GM18498 (cell line): Measurements from ENCODE around the gene MPRIP.

ENCODE experiments used
- ATAC-seq: cut with Tn5 transposase; IDR thresholded peaks from one replicate; pipeline ENCODE4 v1.9.1; 2021; ENCODE audit warnings: mild to moderate bottlenecking, moderate library complexity; ENCODE audit not compliant: unreplicated experiment

Gene MPRIP

GRCh38 chr17:17227608-17228520, 185.6 kb downstream of the MPRIP start:
- ATAC-seq = no peak

- ATAC-seq = no peak
Observed at GRCh38 chr17:17228521-17229279, 186.4 kb downstream of the MPRIP start.

DNA sequence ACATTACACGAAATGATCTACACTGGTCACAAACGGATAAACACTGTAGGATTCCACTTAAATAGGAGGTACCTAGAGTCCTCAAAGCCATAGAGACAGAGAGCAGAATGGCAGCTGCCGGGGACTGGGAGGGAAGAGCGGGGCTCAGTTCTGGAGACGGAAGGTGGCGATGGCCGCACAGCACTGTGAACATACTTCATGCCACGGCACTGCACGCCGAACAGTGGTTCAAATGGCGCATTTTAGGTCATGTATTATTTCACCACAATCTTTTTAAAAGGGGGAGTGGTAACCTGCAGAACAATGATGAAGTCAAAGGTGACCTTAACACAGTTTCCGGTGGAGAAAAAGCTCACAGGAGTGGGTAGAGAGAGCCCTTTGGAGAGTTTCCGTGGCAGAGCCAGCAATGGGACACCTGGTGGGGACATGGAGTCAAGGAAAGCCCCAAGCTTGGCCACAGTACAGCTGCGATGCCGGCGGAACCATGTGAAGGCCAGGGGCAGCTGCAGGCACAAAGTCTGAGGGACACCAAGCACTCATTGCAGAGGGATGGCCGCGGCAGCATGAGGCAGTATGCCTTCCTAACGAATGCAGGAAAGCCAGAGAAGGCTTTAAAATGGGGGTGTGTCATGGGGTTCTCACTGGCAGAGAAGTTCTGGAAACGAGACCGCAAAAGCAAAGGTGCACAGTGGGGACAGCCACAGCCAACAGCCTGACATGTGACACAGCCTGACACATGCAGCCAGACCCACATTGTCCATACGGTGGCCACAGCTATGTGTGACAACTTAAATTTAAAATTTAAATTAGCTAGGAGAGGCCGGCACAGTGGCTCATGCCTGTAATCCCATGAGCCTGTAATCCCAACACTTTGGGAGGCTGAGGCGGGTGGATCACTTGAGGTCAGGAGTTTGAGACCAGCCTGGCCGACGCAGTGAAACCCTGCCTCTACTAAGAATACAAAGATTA, 187.4 kb downstream of the MPRIP start:
- no peak for ATAC-seq

GRCh38 chr17:17231621-17232302, 189.5 kb downstream of the MPRIP start:
- no peak for ATAC-seq

DNA sequence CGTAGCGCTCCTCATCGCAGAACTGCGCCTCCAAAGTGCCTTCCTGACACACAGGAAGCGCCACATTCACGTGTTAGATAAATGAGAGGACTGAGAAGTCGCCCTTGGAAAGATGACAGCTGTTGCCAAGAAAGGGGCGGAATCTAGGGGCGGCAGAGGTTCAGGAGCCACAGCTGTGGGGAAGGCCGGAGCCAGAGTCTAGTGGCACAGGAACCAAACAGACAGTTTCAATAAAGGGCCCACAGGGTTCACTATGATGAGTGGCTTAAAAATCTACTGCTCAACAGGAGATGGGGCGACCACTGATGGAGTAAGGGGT, 190.0 kb downstream of the MPRIP start:
- no peak for ATAC-seq

DNA sequence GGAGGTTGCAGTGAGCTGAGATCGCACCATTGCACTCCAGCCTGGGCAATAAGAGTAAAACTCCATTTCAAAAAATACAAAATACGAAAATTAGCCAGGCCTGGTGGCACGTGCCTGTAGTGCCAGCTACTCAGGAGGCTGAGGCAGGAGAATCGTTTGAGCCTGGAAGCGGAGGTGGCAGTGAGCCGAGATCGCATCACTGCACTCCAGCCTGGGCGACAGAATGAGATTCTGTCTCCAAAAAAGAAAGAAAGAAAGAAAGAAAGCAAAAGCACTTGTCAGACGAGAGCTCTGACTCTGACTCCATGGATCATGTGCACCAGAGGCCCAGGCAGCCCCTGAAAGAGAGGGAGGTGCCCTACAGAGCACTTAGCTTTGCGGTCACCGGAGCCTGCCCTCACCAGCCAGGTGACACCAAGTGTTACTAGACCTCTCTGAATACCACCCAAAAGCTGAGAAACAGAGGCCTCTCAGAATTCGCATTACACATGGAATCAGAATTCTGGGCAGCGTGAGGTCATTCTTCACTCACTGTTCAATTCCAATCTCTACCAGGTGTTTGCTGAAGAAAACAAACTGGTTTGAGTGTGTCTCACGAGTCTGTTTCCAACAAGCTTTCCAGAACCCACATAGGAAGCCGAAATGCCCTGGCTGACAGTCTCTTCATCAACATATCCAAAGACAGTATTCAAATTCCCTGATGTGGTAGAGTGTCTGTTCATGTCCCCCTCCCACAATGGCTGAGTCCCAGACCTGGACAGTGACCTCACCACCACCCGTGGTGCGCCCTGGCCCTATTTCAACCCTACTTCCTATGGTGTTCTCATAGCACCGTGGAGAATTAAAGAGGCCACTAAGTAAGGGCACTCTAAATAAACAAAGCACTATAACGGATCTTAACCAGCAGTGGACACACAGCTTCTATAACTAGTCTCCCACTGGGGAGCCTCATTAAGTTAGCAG, 193.2 kb downstream of the MPRIP start:
- no peak for ATAC-seq

- peak; percentile 27 for ATAC-seq
Observed at GRCh38 chr17:17236295-17237025, 194.2 kb downstream of the MPRIP start.

DNA sequence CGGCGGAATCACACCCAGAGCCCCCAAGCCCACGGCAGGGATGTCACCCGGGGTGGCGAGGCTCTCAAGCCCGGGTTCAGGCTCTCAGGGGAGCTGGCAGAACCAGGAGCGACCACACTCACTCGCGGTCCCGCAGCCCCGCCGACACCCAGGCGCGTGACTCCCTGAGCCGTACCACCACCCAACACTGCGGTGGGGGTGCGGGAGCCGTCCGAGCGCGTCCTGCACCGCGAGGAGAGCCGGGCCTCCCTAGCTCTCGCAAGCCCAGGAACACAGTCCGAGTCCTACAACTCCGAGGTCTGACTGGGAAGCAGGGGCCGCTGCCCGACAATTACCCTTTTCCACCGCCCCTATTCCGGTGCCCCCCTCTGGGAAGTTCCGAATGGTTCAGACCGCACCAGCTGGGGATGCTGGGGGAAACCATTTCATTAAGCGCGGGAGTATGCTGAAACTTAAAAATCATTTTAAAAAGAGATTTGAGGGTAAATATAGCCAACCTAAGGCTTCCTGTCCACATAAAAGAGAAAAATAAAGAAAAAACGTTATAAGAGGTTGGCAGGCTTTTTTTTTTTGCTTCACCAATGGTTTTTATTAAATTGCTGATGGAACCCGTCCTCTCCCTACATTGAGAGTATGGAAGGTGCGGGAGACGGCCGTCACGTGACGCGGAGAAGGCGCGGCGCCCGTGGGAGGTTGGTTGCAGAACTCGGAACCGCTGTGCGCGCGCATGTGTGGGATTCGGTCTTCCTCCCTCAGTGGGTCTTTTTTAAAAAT, 195.0 kb downstream of the MPRIP start, which contains the start of gene FLCN:
Gene FLCN (minus strand): TSS at position 143 of the 774 bp plus-strand sequence. CDS start 9,031 bp downstream, outside the sequence.
- ATAC-seq = peak; percentile 82

DNA sequence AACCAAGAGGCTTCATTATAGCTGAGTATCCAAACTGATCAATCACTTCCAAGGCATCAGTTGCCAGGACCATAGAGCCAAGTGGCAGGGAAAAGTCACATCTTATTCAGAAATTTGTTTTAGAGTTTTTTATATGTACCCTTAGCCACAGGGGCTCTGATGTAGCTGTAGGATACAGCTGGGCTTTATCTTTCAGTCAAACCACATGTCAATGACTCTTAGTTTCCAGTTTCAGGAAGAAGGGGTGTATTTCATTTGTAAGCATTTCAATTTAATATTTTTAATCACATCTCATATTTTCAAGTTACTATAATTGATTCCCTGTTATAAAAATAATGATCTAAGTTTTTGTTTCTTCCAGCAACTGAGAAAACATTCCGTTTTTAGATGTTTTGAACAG, 197.6 kb downstream of the MPRIP start:
- ATAC-seq = no peak

- no peak for ATAC-seq
Observed at GRCh38 chr17:17241656-17242055, 199.4 kb downstream of the MPRIP start.

GRCh38 chr17:17242246-17242645, 200.0 kb downstream of the MPRIP start:
- no peak for ATAC-seq
